Endothelial cell of umbilical vein (primary cell): ENCODE results near the gene WAC. TPM values are rescaled to one million over a fixed set of nuclear protein-coding genes. Genes with fewer than 3 reads are reported as not detected.

Source experiments
- BruUV-seq: library from RNA; stranded (reverse); fragments of 400-500 nt; replicated peaks from 2 replicates; lab custom pipeline; 2021; lab: Mats Ljungman, UMichigan
- CTCF ChIA-PET: fragments of 300-600, 350-600 bp; sonication (Branson Sonifier 250); formaldehyde crosslinking; loops from one replicate; lab custom pipeline; 2021; ENCODE audit warnings: antibody characterized with exemption, inconsistent platforms; lab: Charles Lee
- POLR2A ChIA-PET: fragments of 300-600, 350-600 bp; sonication (Branson Sonifier 250); formaldehyde crosslinking; loops from one replicate; lab custom pipeline; 2021; ENCODE audit warnings: antibody characterized with exemption, inconsistent platforms; lab: Charles Lee
- DNase-seq: peaks from one replicate; pipeline ENCODE4 v3.0.0-alpha.2; 2011; ENCODE audit warnings: low read depth, low spot score
- FAIRE-seq: peaks from 2 replicates; lab custom pipeline; 2011; peaks lifted over from hg19 to GRCh38; lab: Jason Lieb, UNC
- H2AFZ ChIP-seq: 2 replicates; pipeline ENCODE4 v1.6.0; 2012; ENCODE audit warnings: low read depth, low read length, control low read depth, inconsistent platforms
- H3K27ac ChIP-seq: 2 replicates; pipeline ENCODE4 v1.5.1; 2011; ENCODE audit warnings: low read depth, mild to moderate bottlenecking, control low read depth, low read length, moderate library complexity; ENCODE audit not compliant: insufficient read depth
- H3K27me3 ChIP-seq, 2 experiments: 2 replicates each; pipeline versions ENCODE4 v1.6.0 to v1.6.1; 2011; ENCODE audit warnings: low read length in 2 of 2, mixed read lengths in 1 of 2; ENCODE audit not compliant: control insufficient read depth in 2 of 2, insufficient read depth in 2 of 2
- H3K36me3 ChIP-seq, 2 experiments: 2 replicates in 1 of 2; 3 replicates in 1 of 2; pipeline ENCODE4 v1.5.1; 2011; ENCODE audit warnings: low read length in 2 of 2, mild to moderate bottlenecking in 1 of 2, moderate library complexity in 1 of 2; ENCODE audit not compliant: control insufficient read depth in 2 of 2, insufficient read depth in 2 of 2; ENCODE audit errors: extremely low read depth in 1 of 2
- H3K4me1 ChIP-seq: 3 replicates; pipeline ENCODE4 v1.5.1; 2011; ENCODE audit warnings: mild to moderate bottlenecking, low read length; ENCODE audit not compliant: control insufficient read depth, insufficient read depth; ENCODE audit errors: extremely low read depth
- H3K4me2 ChIP-seq: 2 replicates; pipeline ENCODE4 v1.6.1; 2011; ENCODE audit warnings: low read length, control low read depth, mixed read lengths; ENCODE audit not compliant: insufficient read depth
- H3K4me3 ChIP-seq, 3 experiments: fragments of 200-600 bp in 1 of 3; sonication (generic), shearing (Covaris generic) in 1 of 3; replicated peaks in 1 of 3; 2 replicates each; pipeline ENCODE4 v1.5.1; 2011 to 2016; ENCODE audit warnings: control low read depth in 3 of 3, low read length in 3 of 3, mild to moderate bottlenecking in 2 of 3, inconsistent platforms in 1 of 3, low read depth in 1 of 3, moderate library complexity in 1 of 3; ENCODE audit not compliant: insufficient read depth in 1 of 3
- H3K79me2 ChIP-seq: 2 replicates; pipeline ENCODE4 v1.6.0; 2012; ENCODE audit warnings: low read length, inconsistent platforms; ENCODE audit not compliant: control insufficient read depth, insufficient read depth
- H3K9ac ChIP-seq: replicated peaks from 2 replicates; pipeline ENCODE3; 2011; ENCODE audit warnings: low read length, control low read depth; ENCODE audit not compliant: insufficient read depth; ENCODE audit errors: extremely low read depth
- H3K9me1 ChIP-seq: replicated peaks from 3 replicates; pipeline ENCODE4 v1.6.0; 2011; ENCODE audit warnings: mild to moderate bottlenecking, low read length; ENCODE audit not compliant: control insufficient read depth, insufficient read depth; ENCODE audit errors: extremely low read depth
- H3K9me3 ChIP-seq: replicated peaks from 2 replicates; pipeline ENCODE4 v1.5.1; 2012; ENCODE audit warnings: low read length, inconsistent platforms; ENCODE audit not compliant: control insufficient read depth, insufficient read depth
- H4K20me1 ChIP-seq: replicated peaks from 2 replicates; pipeline ENCODE3; 2011; ENCODE audit warnings: mild to moderate bottlenecking, low read length; ENCODE audit not compliant: control insufficient read depth, insufficient read depth; ENCODE audit errors: extremely low read depth
- EZH2 ChIP-seq: IDR thresholded peaks from 2 replicates; pipeline ENCODE4 v1.6.1; 2012; ENCODE audit warnings: borderline replicate concordance, low read depth, mild to moderate bottlenecking, moderate library complexity, low read length, inconsistent platforms; ENCODE audit not compliant: severe bottlenecking
- FOS ChIP-seq: IDR thresholded peaks from 2 replicates; pipeline ENCODE4 v1.6.1; 2011; ENCODE audit warnings: mild to moderate bottlenecking, low read length, moderate library complexity, borderline replicate concordance; ENCODE audit not compliant: insufficient read depth
- GATA2 ChIP-seq: IDR thresholded peaks from 2 replicates; pipeline ENCODE4 v1.7.0; 2011; ENCODE audit warnings: low read depth, mild to moderate bottlenecking, moderate library complexity, mixed read lengths, low read length; ENCODE audit not compliant: insufficient read length, insufficient read depth
- JUN ChIP-seq: IDR thresholded peaks from 2 replicates; pipeline ENCODE4 v1.6.1; 2011; ENCODE audit warnings: borderline replicate concordance, low read depth; ENCODE audit not compliant: insufficient read length, insufficient read depth
- MYC ChIP-seq: IDR thresholded peaks from one replicate; pipeline ENCODE4 v1.6.1; 2011; ENCODE audit warnings: mild to moderate bottlenecking, low read depth, low read length
- POLR2A ChIP-seq: IDR thresholded peaks from 2 replicates; pipeline ENCODE4 v1.6.1; 2012; ENCODE audit warnings: low read depth, mild to moderate bottlenecking, control low read depth, low read length
- POLR2AphosphoS5 ChIP-seq: IDR thresholded peaks from 2 replicates; pipeline ENCODE4 v1.6.1; 2012; ENCODE audit warnings: low read depth, mild to moderate bottlenecking, control low read depth, low read length, moderate library complexity; ENCODE audit not compliant: insufficient read depth
- dilution Hi-C: fragments of 300-500 bp; cut with MboI; formaldehyde crosslinking; loops from one replicate; pipeline ENCODE4 v1.15.0; 2019; ENCODE audit warnings: low sequenced_read_pairs; ENCODE audit not compliant: extremely low pct_ligation_motif_present
- intact Hi-C: fragments of 100-400 bp; cut with micrococcal nuclease; formaldehyde crosslinking; loops from one replicate; pipeline ENCODE4 v1.10.0; 2022
- polyA plus RNA-seq, 4 experiments: library from polyadenylated mRNA; depleted of rRNA in 3 of 4; stranded (reverse) in 3 of 4; unstranded in 1 of 4; fragments of >200 nt; gene quantifications; 2 replicates each; pipeline versions ENCODE4 v1.2.1 to v1.2.3, GENCODE V29; 2011 to 2012; ENCODE audit warnings: missing spikeins in 1 of 4
- total RNA-seq: library from RNA; stranded (reverse); gene quantifications from 2 replicates; pipeline ENCODE4 v1.2.3, GENCODE V29; 2021
- TF ChIP-seq, protein P1 (sequence below): IDR thresholded peaks from 2 replicates; pipeline ENCODE4 v1.6.1; 2011; ENCODE audit not compliant: insufficient read depth, insufficient read length
- TF ChIP-seq, protein P2 (sequence below), 2 donors: IDR thresholded peaks; 1 replicate in 1 of 2; 2 replicates in 1 of 2; pipeline ENCODE4 v1.5.1; 2011; ENCODE audit warnings: low read length in 2 of 2, mild to moderate bottlenecking in 2 of 2, moderate library complexity in 2 of 2, control low read depth in 1 of 2, inconsistent platforms in 1 of 2, low read depth in 1 of 2; ENCODE audit not compliant: insufficient read depth in 1 of 2; ENCODE audit errors: extremely low read depth in 1 of 2

The WAC gene
- total and polyA plus RNA-seq, 2 donors (not counting 3 experiments of a cell fraction or from before 2014, with no cell fraction given), result 49.2 to 101 TPM

DNA sequence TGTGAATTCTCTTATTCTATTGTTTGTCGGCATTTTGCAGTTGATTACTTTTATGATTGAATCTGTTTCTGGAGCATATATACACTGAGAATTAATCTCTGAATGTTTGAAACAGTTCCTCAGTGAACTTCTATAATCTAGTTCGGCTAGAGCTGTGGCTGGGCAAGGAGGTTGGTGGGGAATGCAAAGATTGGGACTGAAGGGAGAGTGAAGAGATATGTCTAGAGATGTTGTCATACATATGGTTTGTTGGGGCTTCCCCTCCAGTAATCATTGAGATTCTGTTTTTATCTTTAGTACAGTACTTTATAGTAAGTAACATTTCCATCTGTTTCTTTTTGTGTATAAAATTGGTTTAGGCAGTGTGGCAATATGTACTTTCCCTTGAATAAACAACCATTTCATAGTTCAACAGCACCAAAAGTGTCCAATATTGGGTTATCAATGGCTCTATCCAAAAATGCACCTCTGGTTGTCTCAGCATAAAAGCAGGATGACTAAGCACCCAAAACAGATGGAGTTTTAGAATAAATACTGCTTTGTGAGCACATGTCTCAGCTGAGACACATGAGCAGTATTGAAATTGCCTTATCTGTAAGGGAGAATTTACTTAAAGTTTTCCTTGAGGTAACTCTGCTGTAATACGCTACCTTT is 36.7 kb downstream of the WAC start:
- ChIA-PET CTCF (no interaction called here), POLR2A (no interaction called here)
- H3K27ac ChIP-seq, result no peak overlapping the region
- peaks cover 8% of the 10 kb centered on the region for H3K4me1 ChIP-seq
- peaks cover 99% of the 10 kb centered on the region for H3K79me2 ChIP-seq
- peaks cover 41% of the 10 kb centered on the region for H4K20me1 ChIP-seq
- FAIRE-seq, result no peak
- DNase-seq, result no peak
- TF ChIP-seq, protein P1, sequence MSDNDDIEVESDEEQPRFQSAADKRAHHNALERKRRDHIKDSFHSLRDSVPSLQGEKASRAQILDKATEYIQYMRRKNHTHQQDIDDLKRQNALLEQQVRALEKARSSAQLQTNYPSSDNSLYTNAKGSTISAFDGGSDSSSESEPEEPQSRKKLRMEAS, result no peak
- no peak for TF ChIP-seq GATA2
- TF ChIP-seq JUN, result no peak
- no peak for TF ChIP-seq FOS
- TF ChIP-seq EZH2, result no peak
- TF ChIP-seq MYC, result no peak
- no peak for TF ChIP-seq POLR2A
- no peak for TF ChIP-seq POLR2AphosphoS5
- TF ChIP-seq, protein P2, sequence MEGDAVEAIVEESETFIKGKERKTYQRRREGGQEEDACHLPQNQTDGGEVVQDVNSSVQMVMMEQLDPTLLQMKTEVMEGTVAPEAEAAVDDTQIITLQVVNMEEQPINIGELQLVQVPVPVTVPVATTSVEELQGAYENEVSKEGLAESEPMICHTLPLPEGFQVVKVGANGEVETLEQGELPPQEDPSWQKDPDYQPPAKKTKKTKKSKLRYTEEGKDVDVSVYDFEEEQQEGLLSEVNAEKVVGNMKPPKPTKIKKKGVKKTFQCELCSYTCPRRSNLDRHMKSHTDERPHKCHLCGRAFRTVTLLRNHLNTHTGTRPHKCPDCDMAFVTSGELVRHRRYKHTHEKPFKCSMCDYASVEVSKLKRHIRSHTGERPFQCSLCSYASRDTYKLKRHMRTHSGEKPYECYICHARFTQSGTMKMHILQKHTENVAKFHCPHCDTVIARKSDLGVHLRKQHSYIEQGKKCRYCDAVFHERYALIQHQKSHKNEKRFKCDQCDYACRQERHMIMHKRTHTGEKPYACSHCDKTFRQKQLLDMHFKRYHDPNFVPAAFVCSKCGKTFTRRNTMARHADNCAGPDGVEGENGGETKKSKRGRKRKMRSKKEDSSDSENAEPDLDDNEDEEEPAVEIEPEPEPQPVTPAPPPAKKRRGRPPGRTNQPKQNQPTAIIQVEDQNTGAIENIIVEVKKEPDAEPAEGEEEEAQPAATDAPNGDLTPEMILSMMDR (IDR thresholded peaks at IDR 0.05; ENCODE audit: extremely low read depth in 1 of 2, insufficient read depth in 1 of 2, low read depth in 1 of 2, low read length in 2 of 2), result no peak
- H3K27me3 ChIP-seq, result no peaks in the 10 kb centered on the region
- H3K9ac ChIP-seq, result no peak overlapping the region
- no TSS peak for BruUV-seq
- no peak overlapping the region for H3K4me3 ChIP-seq
- no peak overlapping the region for H3K4me2 ChIP-seq
- intact Hi-C loops (loop anchor here (2.0 kb wide), 1 partner anchor 19 kb away; no protein-coding TSS in a partner anchor), dilution Hi-C loops (no loop called here)
- H2AFZ ChIP-seq, result no peak overlapping the region
- H3K9me3 ChIP-seq, result no peaks in the 10 kb centered on the region
- no peaks in the 10 kb centered on the region for H3K9me1 ChIP-seq
- H3K36me3 ChIP-seq, result peaks cover 5 to 10% of the 10 kb centered on the region in 2 experiments
